Liver (tissue), 9 donors: ENCODE results near the gene BDKRB2. TPM values are rescaled to one million over a fixed set of nuclear protein-coding genes. Genes with fewer than 3 reads are reported as not detected.

Experiments used
- DNase-seq: peaks from one replicate; pipeline ENCODE4 v3.0.0-alpha.2; 2017; ENCODE audit warnings: low spot score
- H3K27ac ChIP-seq, 2 donors: one replicate each; pipeline ENCODE4 v1.7.0; 2013; ENCODE audit warnings: inconsistent platforms in 2 of 2, low read length in 2 of 2, control low read depth in 1 of 2, low read depth in 1 of 2, mild to moderate bottlenecking in 1 of 2
- H3K27me3 ChIP-seq, 4 donors: one replicate each; pipeline versions ENCODE4 v1.6.1 to v1.7.0; 2013; ENCODE audit warnings: low read length in 3 of 4, inconsistent platforms in 1 of 4, mild to moderate bottlenecking in 1 of 4, moderate library complexity in 1 of 4; ENCODE audit not compliant: control insufficient read depth in 4 of 4, insufficient read depth in 4 of 4
- H3K36me3 ChIP-seq, 4 donors: one replicate each; pipeline versions ENCODE4 v1.6.1 to v1.7.0; 2013; ENCODE audit warnings: low read length in 3 of 4, mild to moderate bottlenecking in 3 of 4, low read depth in 1 of 4, moderate library complexity in 1 of 4; ENCODE audit not compliant: control insufficient read depth in 4 of 4, insufficient read depth in 3 of 4
- H3K4me1 ChIP-seq, 4 donors: one replicate each; pipeline versions ENCODE4 v1.6.1 to v1.7.0; 2013; ENCODE audit warnings: low read length in 3 of 4, mild to moderate bottlenecking in 3 of 4, moderate library complexity in 1 of 4; ENCODE audit not compliant: control insufficient read depth in 4 of 4, insufficient read depth in 4 of 4
- H3K4me3 ChIP-seq, 3 donors: one replicate each; pipeline versions ENCODE4 v1.6.1 to v1.7.0; 2013; ENCODE audit warnings: low read length in 3 of 3, control low read depth in 1 of 3, low read depth in 1 of 3, mild to moderate bottlenecking in 1 of 3
- H3K9ac ChIP-seq, 2 donors: one replicate each; pipeline ENCODE4 v1.7.0; 2013; ENCODE audit warnings: low read length in 2 of 2, mild to moderate bottlenecking in 2 of 2, moderate library complexity in 2 of 2, control low read depth in 1 of 2, low read depth in 1 of 2
- H3K9me3 ChIP-seq, 4 donors: one replicate each; pipeline versions ENCODE4 v1.6.1 to v1.7.0; 2013; ENCODE audit warnings: low read length in 3 of 4; ENCODE audit not compliant: control insufficient read depth in 4 of 4
- ATF3 ChIP-seq: IDR thresholded peaks from 2 replicates; pipeline ENCODE4 v1.6.1; 2016; ENCODE audit warnings: antibody characterized with exemption
- CTCF ChIP-seq: fragments of 150-350 bp; IDR thresholded peaks from 2 replicates; pipeline ENCODE4 v1.5.1; 2017; ENCODE audit warnings: improper control_type of control experiment, low read depth, low read length; ENCODE audit not compliant: missing input control
- EGR1 ChIP-seq, 2 donors: IDR thresholded peaks; 2 replicates each; pipeline ENCODE4 v1.6.1; 2016 to 2018; ENCODE audit warnings: antibody characterized with exemption in 2 of 2, low read depth in 2 of 2
- FOXA1 ChIP-seq: IDR thresholded peaks from 2 replicates; pipeline ENCODE4 v1.6.1; 2016; ENCODE audit warnings: antibody characterized with exemption
- FOXA2 ChIP-seq: IDR thresholded peaks from 2 replicates; pipeline ENCODE4 v1.6.1; 2016; ENCODE audit warnings: antibody characterized with exemption
- HNF4G ChIP-seq: IDR thresholded peaks from 2 replicates; pipeline ENCODE4 v1.6.1; 2016; ENCODE audit warnings: antibody characterized with exemption
- JUND ChIP-seq, 2 donors: IDR thresholded peaks; 2 replicates each; pipeline ENCODE4 v1.6.1; 2016; ENCODE audit warnings: antibody characterized with exemption in 2 of 2
- NR2F2 ChIP-seq: IDR thresholded peaks from 2 replicates; pipeline ENCODE4 v1.6.1; 2016; ENCODE audit warnings: antibody characterized with exemption
- RAD21 ChIP-seq, 2 donors: IDR thresholded peaks; 2 replicates each; pipeline ENCODE4 v1.6.1; 2016; ENCODE audit warnings: antibody characterized with exemption in 2 of 2, mild to moderate bottlenecking in 2 of 2
- REST ChIP-seq: IDR thresholded peaks from 2 replicates; pipeline ENCODE4 v1.6.1; 2016; ENCODE audit warnings: antibody characterized with exemption, mild to moderate bottlenecking
- RXRA ChIP-seq, 2 donors: IDR thresholded peaks; 2 replicates each; pipeline ENCODE4 v1.6.1; 2017 to 2018; ENCODE audit warnings: antibody characterized with exemption in 2 of 2, mild to moderate bottlenecking in 1 of 2
- SP1 ChIP-seq: IDR thresholded peaks from 2 replicates; pipeline ENCODE4 v1.6.1; 2018; ENCODE audit warnings: antibody characterized with exemption, mild to moderate bottlenecking
- TAF1 ChIP-seq: conservative IDR thresholded peaks from 2 replicates; pipeline ENCODE4 v1.6.1; 2016; ENCODE audit warnings: antibody characterized with exemption, mild to moderate bottlenecking
- YY1 ChIP-seq: IDR thresholded peaks from 2 replicates; pipeline ENCODE4 v1.6.1; 2016; ENCODE audit warnings: antibody characterized with exemption, mild to moderate bottlenecking
- ZBTB33 ChIP-seq: IDR thresholded peaks from 2 replicates; pipeline ENCODE4 v1.6.1; 2016; ENCODE audit warnings: antibody characterized with exemption
- WGBS: extraction: QIAGEN DNeasy Blood & Tissue Kit; methylation state at CpG from one replicate; pipeline ENCODE4 v1.1.7; 2013; 5-methylcytosine and 5-hydroxymethylcytosine counted together
- polyA plus RNA-seq, 2 donors: library from polyadenylated mRNA; stranded (reverse) in 1 of 2; unstranded in 1 of 2; fragments of 200-250 nt in 1 of 2; fragments of >200 nt in 1 of 2; fragmentation: Nextera tagmentation in 1 of 2; extraction: Ambion mirVana in 1 of 2; gene quantifications; one replicate each; pipeline versions ENCODE4 v1.2.1 to v1.2.3, GENCODE V29; 2013 to 2015
- total RNA-seq, 2 donors: library from RNA; depleted of rRNA; stranded (reverse); fragments of >200 nt; gene quantifications; one replicate each; pipeline ENCODE4 v1.2.3, GENCODE V29; 2014
- TF ChIP-seq, protein P1 (sequence below): IDR thresholded peaks from 2 replicates; pipeline ENCODE4 v1.6.1; 2016; ENCODE audit warnings: antibody characterized with exemption
- donor health status: healthy.
- donor health status: healthy.
- donor health status: healthy.
- donor health status: healthy.
- donor health status: healthy.

BDKRB2 gene
- total and polyA plus RNA-seq, 4 donors = 0.10 to 0.25 (median 0.17) TPM

GRCh38 chr14:96156804-96157760 is 47.6 kb upstream of the BDKRB2 start:
- H3K9ac ChIP-seq = no peak overlapping the region
- TF ChIP-seq ATF3 (no peak), HNF4G (no peak), FOXA1 (no peak), TAF1 (no peak), RAD21 (IDR thresholded peaks at IDR 0.05) (no peak), SP1 (no peak), EGR1 (IDR thresholded peaks at IDR 0.05; ENCODE audit: low read depth in 2 of 2) (no peak), CTCF (no peak), YY1 (no peak), RXRA (IDR thresholded peaks at IDR 0.05) (no peak), FOXA2 (no peak), ZBTB33 (no peak), JUND (IDR thresholded peaks at IDR 0.05) (no peak), REST (no peak), NR2F2 (no peak)
- TF ChIP-seq, protein P1, sequence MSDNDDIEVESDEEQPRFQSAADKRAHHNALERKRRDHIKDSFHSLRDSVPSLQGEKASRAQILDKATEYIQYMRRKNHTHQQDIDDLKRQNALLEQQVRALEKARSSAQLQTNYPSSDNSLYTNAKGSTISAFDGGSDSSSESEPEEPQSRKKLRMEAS = no peak
- no peak overlapping the region for H3K27ac ChIP-seq
- DNase-seq = no peak
- no peaks in the 10 kb centered on the region for H3K36me3 ChIP-seq
- H3K4me3 ChIP-seq = no peak overlapping the region
- H3K27me3 ChIP-seq = no peaks in the 10 kb centered on the region
- no peaks in the 10 kb centered on the region for H3K9me3 ChIP-seq
- 84% methylated on average over 7 of the region's 7 CpGs for WGBS
- H3K4me1 ChIP-seq = peaks cover 0 to 8% (median 3%) of the 10 kb centered on the region in 4 donors
